Fibroblast of lung (primary cell): ENCODE results near the gene PROX2.

ENCODE experiments used
- CTCF ChIP-seq, 2 donors: IDR thresholded peaks in 1 of 2; conservative IDR thresholded peaks in 1 of 2; 1 replicate in 1 of 2; 2 replicates in 1 of 2; pipeline ENCODE4 v1.5.1; 2011 to 2012; ENCODE audit warnings: low read length in 2 of 2, control low read depth in 1 of 2, inconsistent platforms in 1 of 2, low read depth in 1 of 2, mild to moderate bottlenecking in 1 of 2
- EZH2 ChIP-seq: IDR thresholded peaks from 2 replicates; pipeline ENCODE4 v1.5.1; 2012; ENCODE audit warnings: low read length, control low read depth, mild to moderate bottlenecking; ENCODE audit errors: missing control alignments

DNA sequence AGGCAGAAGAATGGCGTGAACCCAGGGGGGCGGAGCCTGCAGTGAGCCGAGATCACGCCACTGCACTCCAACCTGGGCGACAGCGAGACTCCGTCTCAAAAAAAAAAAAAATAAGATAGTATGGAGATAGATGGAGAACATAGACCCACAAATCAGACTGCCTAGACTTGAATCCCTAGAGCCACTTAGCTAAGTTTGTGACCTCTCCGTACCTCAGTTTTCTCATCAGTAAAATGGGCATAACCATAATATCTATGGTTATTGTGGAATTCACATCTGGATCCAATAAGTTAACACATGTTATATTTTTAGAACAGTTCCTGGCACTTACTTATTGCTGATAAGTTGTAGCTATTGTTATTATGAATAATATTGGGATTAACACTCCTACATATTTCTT, 7.2 kb downstream of the PROX2 start:
- TF ChIP-seq EZH2, result no peak
- no peak for TF ChIP-seq CTCF (conservative IDR thresholded peaks at IDR 0.05 in 1 of 2, IDR thresholded peaks at IDR 0.05 in 1 of 2; ENCODE audit: low read depth in 1 of 2, low read length in 2 of 2)
